Loucy (cell line): ENCODE data around the gene AHRR.
A peak's percentile ranks its signal among the peaks of the same experiment; 100 is the strongest.

ENCODE experiments used
- H2AFZ ChIP-seq: fragments of 200-600 bp; sonication (generic); 2 replicates; pipeline ENCODE4 v1.6.0; 2016; ENCODE audit warnings: antibody characterized with exemption, mild to moderate bottlenecking, low read length, moderate library complexity
- H3F3A ChIP-seq: fragments of 200-600 bp; 2 replicates; pipeline ENCODE4 v1.6.0; 2016; ENCODE audit warnings: antibody characterized with exemption, low read depth, mild to moderate bottlenecking
- H3K27me3 ChIP-seq: fragments of 200-600 bp; sonication (generic); 2 replicates; pipeline ENCODE4 v1.6.1; 2014; ENCODE audit warnings: low read length, mild to moderate bottlenecking; ENCODE audit not compliant: insufficient read depth, poor library complexity, severe bottlenecking
- H3K36me3 ChIP-seq: fragments of 200-600 bp; sonication (generic); 2 replicates; pipeline ENCODE4 v1.6.1; 2016; ENCODE audit warnings: low read length; ENCODE audit not compliant: insufficient read depth
- H3K4me1 ChIP-seq: fragments of 200-600 bp; sonication (generic); 2 replicates; pipeline ENCODE4 v1.5.1; 2014; ENCODE audit warnings: low read length, mild to moderate bottlenecking; ENCODE audit not compliant: insufficient read depth, poor library complexity, severe bottlenecking
- H3K4me2 ChIP-seq: fragments of 200-600 bp; sonication (generic); 2 replicates; pipeline ENCODE4 v1.6.0; 2014; ENCODE audit warnings: antibody characterized with exemption, low read length, low read depth, mild to moderate bottlenecking; ENCODE audit not compliant: poor library complexity, severe bottlenecking
- H3K4me3 ChIP-seq: fragments of 200-600 bp; sonication (generic); 2 replicates; pipeline ENCODE4 v1.5.1; 2014; ENCODE audit warnings: low read length, mild to moderate bottlenecking, mixed read lengths; ENCODE audit not compliant: poor library complexity, severe bottlenecking
- H3K79me2 ChIP-seq: fragments of 200-600 bp; sonication (generic); 2 replicates; pipeline ENCODE4 v1.6.1; 2014; ENCODE audit warnings: low read length; ENCODE audit not compliant: insufficient read depth
- H3K9ac ChIP-seq: fragments of 200-600 bp; sonication (generic); 2 replicates; pipeline ENCODE4 v1.6.0; 2014; ENCODE audit warnings: mild to moderate bottlenecking, low read depth, low read length, moderate library complexity; ENCODE audit not compliant: poor library complexity, severe bottlenecking
- H3K9me2 ChIP-seq: fragments of 200-600 bp; sonication (generic); replicated peaks from 2 replicates; pipeline ENCODE4 v1.6.1; 2016; ENCODE audit warnings: low read depth, low read length, mixed read lengths
- H3K9me3 ChIP-seq: fragments of 200-600 bp; sonication (generic); 2 replicates; pipeline ENCODE4 v1.6.1; 2014; ENCODE audit warnings: mild to moderate bottlenecking, antibody characterized with exemption, low read length, low read depth; ENCODE audit not compliant: insufficient read depth
- H4K20me1 ChIP-seq: fragments of 200-600 bp; sonication (generic); 2 replicates; pipeline ENCODE4 v1.6.0; 2014; ENCODE audit warnings: antibody characterized with exemption, low read length, mild to moderate bottlenecking; ENCODE audit not compliant: insufficient read depth, poor library complexity, severe bottlenecking
- CTCF ChIP-seq: fragments of 200-600 bp; sonication (generic); conservative IDR thresholded peaks from 2 replicates; pipeline ENCODE4 v1.5.1; 2014; ENCODE audit warnings: mild to moderate bottlenecking, antibody characterized with exemption, low read length
- EZH2phosphoT487 ChIP-seq: fragments of 200-600 bp; IDR thresholded peaks from 2 replicates; pipeline ENCODE4 v1.6.1; 2018; ENCODE audit warnings: antibody characterized with exemption, mild to moderate bottlenecking, moderate library complexity, borderline replicate concordance

AHRR gene

GRCh38 chr5:423233-423565 lies 101.7 kb downstream of the AHRR start:
- no peaks in the 10 kb centered on the region for H3K27me3 ChIP-seq
- no peaks in the 10 kb centered on the region for H3K9me3 ChIP-seq
- no peaks in the 10 kb centered on the region for H3F3A ChIP-seq
- TF ChIP-seq EZH2phosphoT487 (no peak), CTCF (no peak)
- H3K4me2 ChIP-seq = no peak overlapping the region
- no peak overlapping the region for H3K9ac ChIP-seq
- H3K79me2 ChIP-seq = no peaks in the 10 kb centered on the region
- no peak overlapping the region for H3K4me3 ChIP-seq
- H3K9me2 ChIP-seq = no peaks in the 10 kb centered on the region
- no peak overlapping the region for H2AFZ ChIP-seq
- H3K36me3 ChIP-seq = no peaks in the 10 kb centered on the region
- peaks cover 32% of the 10 kb centered on the region for H3K4me1 ChIP-seq
- H4K20me1 ChIP-seq = no peaks in the 10 kb centered on the region

- Histone ChIP-seq H3F3A (no peaks in the 10 kb centered on the region), H2AFZ (no peak overlapping the region), H3K4me3 (no peak overlapping the region), H4K20me1 (no peaks in the 10 kb centered on the region), H3K9ac (no peak overlapping the region), H3K9me2 (no peaks in the 10 kb centered on the region), H3K4me1 (peaks cover 27% of the 10 kb centered on the region), H3K4me2 (no peak overlapping the region), H3K27me3 (no peaks in the 10 kb centered on the region), H3K79me2 (no peaks in the 10 kb centered on the region), H3K36me3 (no peaks in the 10 kb centered on the region), H3K9me3 (no peaks in the 10 kb centered on the region)
- TF ChIP-seq EZH2phosphoT487 (no peak), CTCF (no peak)
Observed at GRCh38 chr5:423626-424261, 102.2 kb downstream of the AHRR start.

- Histone ChIP-seq H3K36me3 (no peaks in the 10 kb centered on the region), H3K9ac (peak overlapping the region; percentile 67), H3K79me2 (no peaks in the 10 kb centered on the region), H3F3A (no peaks in the 10 kb centered on the region), H3K9me3 (no peaks in the 10 kb centered on the region), H3K27me3 (no peaks in the 10 kb centered on the region), H3K4me3 (no peak overlapping the region), H3K4me2 (peak overlapping the region; percentile 10), H4K20me1 (no peaks in the 10 kb centered on the region), H3K9me2 (no peaks in the 10 kb centered on the region), H2AFZ (no peak overlapping the region), H3K4me1 (peaks cover 25% of the 10 kb centered on the region)
- no peak for TF ChIP-seq EZH2phosphoT487
Observed at GRCh38 chr5:424301-425110, 103.0 kb downstream of the AHRR start.
